Aorta (tissue), 5 donors: ENCODE results near the gene GARS1. TPM values are rescaled to one million over a fixed set of nuclear protein-coding genes. Genes with fewer than 3 reads are reported as not detected.

Source experiments
- ATAC-seq: fragments of 200-7000 bp; cut with Tn5 transposase; one replicate; pipeline ENCODE4 v1.9.1; 2022; ENCODE audit warnings: moderate library complexity; ENCODE audit not compliant: low FRiP score
- DNase-seq, 2 donors: peaks; one replicate each; pipeline ENCODE4 v3.0.0-alpha.2; 2020
- H3K27ac ChIP-seq, 2 donors: one replicate each; pipeline ENCODE4 v1.5.1; 2013; ENCODE audit warnings: low read length in 2 of 2, mild to moderate bottlenecking in 2 of 2, moderate library complexity in 2 of 2, control low read depth in 1 of 2, inconsistent platforms in 1 of 2, low read depth in 1 of 2
- H3K27me3 ChIP-seq, 2 donors: one replicate each; pipeline ENCODE4 v1.6.1; 2013; ENCODE audit warnings: control low read depth in 1 of 2, low read length in 1 of 2, mild to moderate bottlenecking in 1 of 2, moderate library complexity in 1 of 2; ENCODE audit not compliant: insufficient read depth in 2 of 2, control insufficient read depth in 1 of 2
- H3K36me3 ChIP-seq, 2 donors: one replicate each; pipeline ENCODE4 v1.6.1; 2013; ENCODE audit warnings: control low read depth in 1 of 2, low read length in 1 of 2, mild to moderate bottlenecking in 1 of 2; ENCODE audit not compliant: insufficient read depth in 2 of 2, control insufficient read depth in 1 of 2
- H3K4me1 ChIP-seq, 2 donors: one replicate each; pipeline ENCODE4 v1.6.1; 2013; ENCODE audit warnings: low read length in 2 of 2, control low read depth in 1 of 2, mild to moderate bottlenecking in 1 of 2, moderate library complexity in 1 of 2; ENCODE audit not compliant: insufficient read depth in 2 of 2, control insufficient read depth in 1 of 2
- H3K4me3 ChIP-seq, 2 donors: one replicate each; pipeline ENCODE4 v1.5.1; 2013; ENCODE audit warnings: low read length in 2 of 2, control low read depth in 1 of 2, mild to moderate bottlenecking in 1 of 2
- H3K9me3 ChIP-seq: one replicate; pipeline ENCODE4 v1.6.1; 2013; ENCODE audit warnings: mild to moderate bottlenecking, low read length; ENCODE audit not compliant: control insufficient read depth
- WGBS, 2 donors: extraction: QIAGEN DNeasy Blood & Tissue Kit; methylation state at CpG; one replicate each; pipeline ENCODE4 v1.1.7; 2013; 5-methylcytosine and 5-hydroxymethylcytosine counted together
- intact Hi-C, 2 donors: fragments of 100-400 bp; cut with DNase I; formaldehyde crosslinking; loops; one replicate each; pipeline versions ENCODE4 v1.14.2 to v1.15.0; 2022
- polyA plus RNA-seq, 2 donors: library from polyadenylated mRNA; stranded (reverse); fragments of 200-250 nt; gene quantifications; one replicate each; pipeline ENCODE4 v1.2.3, GENCODE V29; 2013
- total RNA-seq, 2 donors: library from RNA; stranded (reverse); fragmentation: NEBNext Ultra II Directional; extraction: Animal tissue kit (Norgen Biotek cat#: 25700); gene quantifications; one replicate each; pipeline ENCODE4 v1.2.1, GENCODE V29; 2021
- donor health status: healthy with polysubstance abuse.
- donor health status: Bipolar disorder and iron deficiency.
- donor health status: DM: no; HTN: no; CAD: no.
- donor health status: DM: no; HTN: no; CAD: no.
- donor health status: DM: yes; HTN: yes; CAD: no.

GARS1 gene
- total and polyA plus RNA-seq, 4 donors, result 33.2 to 73.8 (median 47.1) TPM

DNA sequence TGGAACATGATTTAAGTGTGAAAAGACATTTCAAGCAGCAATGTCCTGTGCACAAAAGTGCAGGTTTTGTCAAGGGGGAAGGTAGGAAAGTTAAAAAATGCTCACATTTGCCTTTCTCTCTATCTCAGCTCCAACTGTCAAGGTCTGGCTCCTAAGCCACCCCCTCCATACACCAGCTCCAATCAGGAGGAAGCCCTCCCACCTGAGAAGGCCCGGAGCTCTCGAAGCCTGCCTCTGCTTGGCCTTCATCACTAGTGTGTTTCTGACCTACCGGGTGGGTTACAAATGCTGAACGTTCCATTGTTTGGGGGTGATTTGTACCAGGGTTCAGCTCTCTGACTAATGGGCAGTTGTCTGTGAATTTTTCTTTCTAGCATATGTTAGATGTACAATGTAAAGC lies 73.4 kb downstream of the GARS1 start:
- DNase-seq (no peak), ATAC-seq (no peak)

GRCh38 chr7:30671793-30672465 lies 77.3 kb downstream of the GARS1 start:
- 0 to 3% methylated on average over 6 of the region's 6 CpGs for WGBS, 2 donors
- DNase-seq (no peak), ATAC-seq (no peak)
- H3K27ac ChIP-seq, result no peak overlapping the region
- no peaks in the 10 kb centered on the region for H3K4me1 ChIP-seq
- H3K4me3 ChIP-seq, result no peak overlapping the region
- intact Hi-C loops, result no loop called here
- peaks cover 2% of the 10 kb centered on the region for H3K9me3 ChIP-seq
- no peaks in the 10 kb centered on the region for H3K36me3 ChIP-seq
- no peaks in the 10 kb centered on the region for H3K27me3 ChIP-seq

More for the DNA sequence above, 73.4 kb downstream of the GARS1 start:
- no peaks in the 10 kb centered on the region for H3K27me3 ChIP-seq
- intact Hi-C loops, result no loop called here
- H3K27ac ChIP-seq, result no peak overlapping the region
- no peaks in the 10 kb centered on the region for H3K4me1 ChIP-seq
- 56 to 63% methylated on average over 4 of the region's 4 CpGs for WGBS, 2 donors
- H3K9me3 ChIP-seq, result peaks cover 2% of the 10 kb centered on the region
- H3K36me3 ChIP-seq, result no peaks in the 10 kb centered on the region
- H3K4me3 ChIP-seq, result no peak overlapping the region

GRCh38 chr7:30674420-30674819 lies 79.7 kb downstream of the GARS1 start:
- Histone ChIP-seq H3K9me3 (peaks cover 2% of the 10 kb centered on the region), H3K36me3 (no peaks in the 10 kb centered on the region), H3K27me3 (no peaks in the 10 kb centered on the region), H3K4me3 (no peak overlapping the region), H3K4me1 (no peaks in the 10 kb centered on the region), H3K27ac (no peak overlapping the region)
- no peak for ATAC-seq
- DNase-seq, result no peak
- WGBS, 2 donors, result 13 to 31% methylated on average over 1 of the region's 1 CpG
- intact Hi-C loops, result no loop called here

DNA sequence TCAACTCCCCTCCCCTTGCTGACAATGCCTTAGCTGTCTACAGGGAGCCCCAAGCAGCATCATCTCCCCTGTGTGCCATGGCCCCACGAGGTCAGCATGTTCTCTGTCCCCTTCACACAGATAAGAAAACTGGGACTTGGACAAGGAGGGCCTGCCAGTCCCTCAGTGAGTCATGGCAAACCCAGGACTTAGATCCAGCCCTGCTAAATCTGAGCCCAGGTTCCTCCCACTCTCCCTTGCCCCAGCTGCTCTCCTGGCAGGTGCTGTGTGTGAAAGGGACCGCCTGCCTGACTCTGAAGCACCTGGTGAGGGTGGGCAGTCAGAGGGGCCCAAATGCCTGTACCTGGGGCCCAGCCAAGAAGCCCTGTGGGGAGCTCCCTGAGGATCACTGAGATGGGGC lies 80.2 kb downstream of the GARS1 start:
- intact Hi-C loops, result no loop called here
- no peaks in the 10 kb centered on the region for H3K4me1 ChIP-seq
- no peak for ATAC-seq
- no peak for DNase-seq
- no peak overlapping the region for H3K27ac ChIP-seq
- no peak overlapping the region for H3K4me3 ChIP-seq
- H3K9me3 ChIP-seq, result peaks cover 2% of the 10 kb centered on the region
- H3K27me3 ChIP-seq, result no peaks in the 10 kb centered on the region
- no peaks in the 10 kb centered on the region for H3K36me3 ChIP-seq
- WGBS, 2 donors, result 33 to 45% methylated on average over 2 of the region's 2 CpGs

- ATAC-seq, result no peak
- intact Hi-C loops, result no loop called here
- WGBS, 2 donors, result 85 to 91% methylated on average over 2 of the region's 2 CpGs
Measured at GRCh38 chr7:30678805-30679204, 84.1 kb downstream of the GARS1 start.

DNA sequence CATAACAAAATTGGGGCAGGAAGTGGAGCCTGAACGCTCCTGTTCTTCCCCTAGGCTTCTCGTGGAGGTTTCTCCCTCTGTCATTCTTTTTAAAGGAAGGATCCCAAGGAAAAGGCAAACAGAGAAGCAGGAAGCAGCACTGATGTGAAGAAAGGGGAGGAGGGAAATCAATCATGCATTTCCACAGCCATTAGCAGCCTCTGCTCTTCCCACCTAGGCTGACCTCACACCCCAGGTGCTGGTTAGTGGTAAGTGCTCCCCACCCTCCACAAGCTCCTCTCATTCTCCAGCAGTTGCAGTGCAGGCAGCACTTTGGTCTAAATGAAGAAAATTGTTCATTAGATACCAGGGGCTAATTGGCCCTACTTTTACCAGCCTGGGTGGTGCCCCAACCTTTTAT lies 85.0 kb downstream of the GARS1 start:
- no peaks in the 10 kb centered on the region for H3K9me3 ChIP-seq
- no peaks in the 10 kb centered on the region for H3K27me3 ChIP-seq
- H3K27ac ChIP-seq, result no peak overlapping the region
- H3K4me3 ChIP-seq, result no peak overlapping the region
- DNase-seq (no peak), ATAC-seq (no peak)
- 3 to 11% methylated on average over 2 of the region's 2 CpGs for WGBS, 2 donors
- H3K36me3 ChIP-seq, result no peaks in the 10 kb centered on the region
- intact Hi-C loops, result no loop called here
- no peaks in the 10 kb centered on the region for H3K4me1 ChIP-seq

More at GRCh38 chr7:30678805-30679204, 84.1 kb downstream of the GARS1 start:
- no peak overlapping the region for H3K4me3 ChIP-seq
- no peaks in the 10 kb centered on the region for H3K36me3 ChIP-seq
- no peaks in the 10 kb centered on the region for H3K9me3 ChIP-seq
- H3K27me3 ChIP-seq, result no peaks in the 10 kb centered on the region
- H3K4me1 ChIP-seq, result no peaks in the 10 kb centered on the region
- no peak overlapping the region for H3K27ac ChIP-seq
- no peak for DNase-seq

DNA sequence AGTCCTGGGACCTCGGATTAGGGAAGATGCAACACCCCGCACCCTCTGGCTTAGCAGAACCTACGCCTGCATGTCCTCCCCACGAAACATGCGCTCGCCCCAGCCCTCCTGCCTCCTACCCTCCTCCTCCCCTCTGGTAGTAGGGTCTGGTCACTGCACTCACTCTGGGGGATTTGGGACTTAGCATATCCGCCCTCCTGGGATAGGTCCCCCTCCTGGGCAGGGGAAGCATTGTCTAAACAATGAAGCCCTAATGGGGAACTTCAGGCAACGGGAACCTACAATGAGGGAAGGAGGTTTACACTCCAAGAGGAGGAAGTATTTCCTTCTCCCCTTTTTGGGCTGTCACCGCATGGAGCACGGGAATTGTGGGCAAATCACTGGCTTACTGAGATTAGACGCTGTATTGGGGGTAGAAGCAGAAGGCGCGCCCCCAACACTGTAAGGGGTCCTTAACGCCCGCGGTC lies 86.7 kb downstream of the GARS1 start:
- H3K27me3 ChIP-seq, result no peaks in the 10 kb centered on the region
- intact Hi-C loops, result no loop called here
- ATAC-seq (no peak), DNase-seq (no peak)
- no peak overlapping the region for H3K4me3 ChIP-seq
- no peaks in the 10 kb centered on the region for H3K9me3 ChIP-seq
- H3K36me3 ChIP-seq, result no peaks in the 10 kb centered on the region
- no peaks in the 10 kb centered on the region for H3K4me1 ChIP-seq
- WGBS, 2 donors, result 8 to 12% methylated on average over 16 of the region's 16 CpGs
- no peak overlapping the region for H3K27ac ChIP-seq

- no peaks in the 10 kb centered on the region for H3K27me3 ChIP-seq
- H3K9me3 ChIP-seq, result no peaks in the 10 kb centered on the region
- no peak overlapping the region for H3K27ac ChIP-seq
- no peaks in the 10 kb centered on the region for H3K4me1 ChIP-seq
- 0 to 1% methylated on average over 29 to 40 of the region's 40 CpGs for WGBS, 2 donors
- peak overlapping the region; percentile 1 to 2 for H3K4me3 ChIP-seq
- no peaks in the 10 kb centered on the region for H3K36me3 ChIP-seq
- DNase-seq, result no peak
- peak; percentile 13 for ATAC-seq
- intact Hi-C loops, result no loop called here
Measured at GRCh38 chr7:30681815-30682211, 87.1 kb downstream of the GARS1 start.
